ENCODE measurements around the gene CHKA. TPM values are rescaled to one million over a fixed set of nuclear protein-coding genes. Genes with fewer than 3 reads are reported as not detected.

Gene CHKA
- total and polyA plus RNA-seq, 4 donors: 58.5 to 112 (median 77.1) TPM

DNA sequence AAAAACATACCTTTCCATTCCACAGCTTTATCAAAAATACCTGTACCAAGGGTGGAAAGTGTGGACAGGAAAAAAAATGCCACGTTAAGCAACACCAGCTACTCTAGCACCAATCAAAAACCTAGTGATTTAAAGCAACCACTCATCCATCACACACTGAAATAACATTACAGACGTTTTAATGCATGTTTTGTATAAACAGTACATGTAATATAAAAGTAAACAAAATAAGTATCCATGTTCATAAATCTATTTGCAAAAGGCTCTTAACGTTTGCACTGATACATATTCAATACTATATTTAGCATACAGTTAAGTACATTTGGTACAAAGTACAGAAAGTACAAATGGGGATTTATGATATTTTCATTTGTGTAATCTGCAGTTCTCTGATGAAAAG is 38.7 kb downstream of the CHKA start:
- Histone ChIP-seq H3K4me1 (ENCODE audit: control insufficient read depth, insufficient read depth, low read length) (no peaks in the 10 kb centered on the region), H3K4me3 (ENCODE audit: low read depth, low read length) (no peak overlapping the region), H3K27ac (ENCODE audit: low read depth, low read length) (no peak overlapping the region), H3K9me3 (ENCODE audit: control insufficient read depth, insufficient read depth, low read length) (no peaks in the 10 kb centered on the region), H3K27me3 (ENCODE audit: control insufficient read depth, insufficient read depth, low read length) (no peaks in the 10 kb centered on the region), H3K36me3 (ENCODE audit: control insufficient read depth, insufficient read depth, low read length) (peaks cover 16% of the 10 kb centered on the region)
- DNase-seq (ENCODE audit: low read depth in 4 of 6, low spot score in 6 of 6): no peak
- 100% methylated on average over 1 of the region's 3 CpGs for WGBS (ENCODE audit: insufficient coverage)

DNA sequence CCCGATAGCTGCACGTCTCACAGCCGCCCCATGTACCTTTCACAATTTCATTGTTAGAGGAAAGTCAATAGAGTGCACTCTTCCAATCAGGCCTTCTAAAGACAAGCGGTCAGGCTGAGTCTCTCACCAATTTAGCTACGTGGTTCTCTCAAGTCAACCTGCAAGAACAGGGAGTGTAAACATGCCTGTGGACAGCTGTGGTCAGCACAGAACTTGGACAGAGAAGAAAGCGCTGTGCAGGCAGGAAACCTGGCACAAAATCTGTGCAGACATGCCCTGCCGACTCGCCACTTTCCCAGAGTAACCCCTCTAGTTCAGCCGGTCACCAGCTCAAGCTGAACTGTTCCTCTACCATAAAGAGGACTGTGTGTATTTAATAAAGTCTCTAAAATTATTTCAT is 39.5 kb downstream of the CHKA start:
- Histone ChIP-seq H3K4me1 (ENCODE audit: control insufficient read depth, insufficient read depth, low read length) (no peaks in the 10 kb centered on the region), H3K27me3 (ENCODE audit: control insufficient read depth, insufficient read depth, low read length) (no peaks in the 10 kb centered on the region), H3K9me3 (ENCODE audit: control insufficient read depth, insufficient read depth, low read length) (no peaks in the 10 kb centered on the region), H3K27ac (ENCODE audit: low read depth, low read length) (no peak overlapping the region), H3K4me3 (ENCODE audit: low read depth, low read length) (no peak overlapping the region), H3K36me3 (ENCODE audit: control insufficient read depth, insufficient read depth, low read length) (peaks cover 14% of the 10 kb centered on the region)
- 63% methylated on average over 3 of the region's 9 CpGs for WGBS (ENCODE audit: insufficient coverage)
- DNase-seq (ENCODE audit: low read depth in 4 of 6, low spot score in 6 of 6): peak in 1 of 6 donors; percentile 24

DNA sequence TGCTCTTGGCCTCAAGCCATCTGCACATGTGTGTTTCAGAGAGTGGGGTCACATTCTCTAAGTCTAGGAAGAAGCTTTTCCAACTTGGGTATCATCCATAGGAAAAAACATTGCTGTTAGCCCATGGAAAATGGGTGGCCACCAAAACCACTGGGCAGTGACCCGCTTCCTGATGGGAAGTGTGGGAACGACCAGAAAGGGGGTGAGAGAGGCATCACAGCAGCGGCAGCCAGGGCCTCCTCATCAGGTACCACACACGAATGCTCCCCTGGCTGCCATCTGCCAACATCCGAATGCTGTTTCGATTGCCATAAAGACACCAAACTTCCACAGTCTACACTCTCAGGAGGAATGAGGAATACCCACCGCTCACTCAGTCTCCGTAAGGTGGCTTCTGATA is 40.3 kb downstream of the CHKA start:
- WGBS (ENCODE audit: insufficient coverage): 100% methylated on average over 7 of the region's 8 CpGs
- Histone ChIP-seq H3K27me3 (ENCODE audit: control insufficient read depth, insufficient read depth, low read length) (no peaks in the 10 kb centered on the region), H3K4me1 (ENCODE audit: control insufficient read depth, insufficient read depth, low read length) (no peaks in the 10 kb centered on the region), H3K27ac (ENCODE audit: low read depth, low read length) (no peak overlapping the region), H3K4me3 (ENCODE audit: low read depth, low read length) (no peak overlapping the region), H3K9me3 (ENCODE audit: control insufficient read depth, insufficient read depth, low read length) (no peaks in the 10 kb centered on the region), H3K36me3 (ENCODE audit: control insufficient read depth, insufficient read depth, low read length) (peaks cover 13% of the 10 kb centered on the region)
- no peak for DNase-seq (ENCODE audit: low read depth in 4 of 6, low spot score in 6 of 6)

DNA sequence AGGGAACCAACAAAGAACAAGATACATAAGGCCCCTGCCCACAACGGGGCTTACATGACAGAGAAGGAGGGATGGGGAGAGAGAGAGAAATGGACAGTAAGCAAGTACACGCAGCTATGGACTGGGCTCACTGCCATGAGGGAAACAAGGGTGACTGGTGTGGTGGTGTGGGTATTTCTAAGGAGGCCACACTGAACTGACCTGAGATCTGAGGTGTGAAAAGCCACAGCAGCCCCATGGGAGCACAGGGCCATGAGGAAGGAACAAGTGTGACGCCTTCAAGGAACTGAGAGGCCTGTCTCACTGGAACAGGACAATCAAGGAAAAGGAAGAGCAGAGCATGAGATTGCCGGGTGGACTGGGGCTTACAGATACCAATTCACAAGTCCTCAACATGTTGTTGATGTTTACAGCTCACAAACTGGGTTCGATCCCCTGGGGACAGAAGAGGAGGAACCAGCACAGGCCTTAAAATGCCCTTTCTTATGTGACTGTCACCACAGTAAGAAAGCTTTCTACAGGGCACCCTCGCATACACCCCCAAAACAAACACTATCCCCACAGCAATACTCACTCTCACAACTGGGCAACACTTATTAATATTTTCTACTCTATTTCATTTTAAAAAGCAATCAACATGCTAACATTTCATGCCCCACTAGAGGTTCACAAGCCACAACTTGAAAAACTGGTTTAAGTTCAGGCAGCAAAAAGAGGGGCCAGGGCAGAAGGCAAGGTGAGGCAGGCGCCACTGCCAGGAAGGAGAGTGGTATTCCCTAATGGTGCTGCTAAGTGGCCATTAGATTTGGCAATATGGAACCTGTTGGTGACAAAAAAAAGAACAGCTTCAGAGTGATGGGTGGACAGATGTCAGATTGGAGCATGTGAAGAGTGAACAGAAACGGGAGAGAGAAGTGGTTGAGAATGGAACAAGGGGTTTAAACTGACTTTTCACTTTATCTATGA is 43.3 kb downstream of the CHKA start:
- DNase-seq (ENCODE audit: low read depth in 4 of 6, low spot score in 6 of 6): no peak
- peaks cover 20% of the 10 kb centered on the region for H3K36me3 ChIP-seq (ENCODE audit: control insufficient read depth, insufficient read depth, low read length)
- no peak overlapping the region for H3K4me3 ChIP-seq (ENCODE audit: low read depth, low read length)
- H3K9me3 ChIP-seq (ENCODE audit: control insufficient read depth, insufficient read depth, low read length): no peaks in the 10 kb centered on the region
- H3K27ac ChIP-seq (ENCODE audit: low read depth, low read length): no peak overlapping the region
- 77% methylated on average over 7 of the region's 8 CpGs for WGBS (ENCODE audit: insufficient coverage)
- H3K4me1 ChIP-seq (ENCODE audit: control insufficient read depth, insufficient read depth, low read length): no peaks in the 10 kb centered on the region
- no peaks in the 10 kb centered on the region for H3K27me3 ChIP-seq (ENCODE audit: control insufficient read depth, insufficient read depth, low read length)

DNA sequence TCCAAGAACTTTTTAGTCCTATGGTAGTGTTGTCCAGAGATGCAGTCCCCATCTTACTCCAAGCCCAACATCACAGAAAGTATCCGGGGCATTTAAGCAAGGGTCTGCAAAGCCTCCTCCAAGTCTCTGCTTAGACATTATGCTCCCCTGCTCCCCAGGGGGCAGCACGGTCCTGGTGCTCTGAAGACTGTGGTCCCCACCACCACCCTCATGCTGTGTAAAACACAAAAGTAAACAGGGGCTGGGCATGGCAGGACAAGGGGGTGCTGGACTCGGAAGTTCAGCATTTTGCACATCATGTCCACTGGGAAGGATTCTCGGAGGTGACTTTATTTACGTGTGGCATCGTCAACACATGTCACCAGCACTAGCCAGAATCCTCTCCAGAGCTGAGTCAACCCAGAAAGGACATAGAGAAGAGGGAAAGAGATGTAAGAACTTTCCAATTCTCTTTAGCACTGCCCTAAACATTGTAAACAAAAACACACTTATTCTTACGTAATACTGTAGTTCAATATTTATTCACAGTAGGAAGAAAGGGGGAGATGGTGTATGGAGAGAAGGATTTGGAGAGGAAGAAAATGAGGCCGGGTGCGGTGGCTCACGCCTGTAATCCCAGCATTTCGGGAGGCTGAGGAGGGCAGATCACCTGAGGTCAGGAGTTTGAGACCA is 44.7 kb downstream of the CHKA start:
- DNase-seq (ENCODE audit: low read depth in 4 of 6, low spot score in 6 of 6): no peak
- no peak overlapping the region for H3K27ac ChIP-seq (ENCODE audit: low read depth, low read length)
- H3K27me3 ChIP-seq (ENCODE audit: control insufficient read depth, insufficient read depth, low read length): no peaks in the 10 kb centered on the region
- 74% methylated on average over 6 of the region's 11 CpGs for WGBS (ENCODE audit: insufficient coverage)
- H3K9me3 ChIP-seq (ENCODE audit: control insufficient read depth, insufficient read depth, low read length): no peaks in the 10 kb centered on the region
- H3K4me1 ChIP-seq (ENCODE audit: control insufficient read depth, insufficient read depth, low read length): no peaks in the 10 kb centered on the region
- peaks cover 30% of the 10 kb centered on the region for H3K36me3 ChIP-seq (ENCODE audit: control insufficient read depth, insufficient read depth, low read length)
- no peak overlapping the region for H3K4me3 ChIP-seq (ENCODE audit: low read depth, low read length)

DNA sequence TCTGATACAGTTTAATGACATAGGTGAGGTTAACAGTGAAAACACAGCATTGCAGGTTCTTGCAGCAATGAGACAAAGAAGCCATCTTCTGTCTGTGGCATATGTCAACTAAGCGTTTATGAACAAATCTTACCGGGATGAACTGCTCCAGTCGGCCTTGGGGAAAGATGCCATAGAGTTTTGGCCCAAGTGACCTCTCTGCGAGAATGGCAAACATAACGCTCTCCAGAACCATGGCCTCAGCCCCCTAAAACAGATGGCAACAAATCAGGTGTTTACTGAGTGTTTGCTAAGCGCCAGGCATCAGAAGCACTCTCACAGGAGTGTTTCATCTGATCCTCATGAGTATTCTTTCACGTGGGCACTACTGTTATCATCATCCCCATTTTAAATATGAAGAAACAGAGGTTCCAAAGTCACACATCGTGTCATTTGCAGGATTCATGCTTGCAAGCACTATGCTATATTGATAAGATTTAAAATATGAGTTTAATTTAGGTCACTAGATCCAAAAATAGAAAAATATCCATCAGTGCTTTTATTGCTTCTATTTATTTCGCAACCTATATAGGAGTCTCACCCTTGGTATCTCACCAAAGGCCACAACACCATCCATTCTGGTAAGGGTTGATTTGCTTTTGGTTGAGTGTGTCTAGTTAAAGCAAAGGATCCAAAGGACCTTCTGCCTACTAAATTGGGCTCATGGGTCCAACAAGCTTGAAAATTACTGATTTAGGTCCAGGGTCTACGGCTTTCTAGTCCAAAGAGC is 46.4 kb downstream of the CHKA start:
- H3K4me3 ChIP-seq (ENCODE audit: low read depth, low read length): no peak overlapping the region
- H3K9me3 ChIP-seq (ENCODE audit: control insufficient read depth, insufficient read depth, low read length): no peaks in the 10 kb centered on the region
- no peak for DNase-seq (ENCODE audit: low read depth in 4 of 6, low spot score in 6 of 6)
- H3K27me3 ChIP-seq (ENCODE audit: control insufficient read depth, insufficient read depth, low read length): no peaks in the 10 kb centered on the region
- H3K27ac ChIP-seq (ENCODE audit: low read depth, low read length): no peak overlapping the region
- WGBS (ENCODE audit: insufficient coverage): 96% methylated on average over 5 of the region's 10 CpGs
- H3K4me1 ChIP-seq (ENCODE audit: control insufficient read depth, insufficient read depth, low read length): no peaks in the 10 kb centered on the region
- H3K36me3 ChIP-seq (ENCODE audit: control insufficient read depth, insufficient read depth, low read length): peaks cover 28% of the 10 kb centered on the region

DNA sequence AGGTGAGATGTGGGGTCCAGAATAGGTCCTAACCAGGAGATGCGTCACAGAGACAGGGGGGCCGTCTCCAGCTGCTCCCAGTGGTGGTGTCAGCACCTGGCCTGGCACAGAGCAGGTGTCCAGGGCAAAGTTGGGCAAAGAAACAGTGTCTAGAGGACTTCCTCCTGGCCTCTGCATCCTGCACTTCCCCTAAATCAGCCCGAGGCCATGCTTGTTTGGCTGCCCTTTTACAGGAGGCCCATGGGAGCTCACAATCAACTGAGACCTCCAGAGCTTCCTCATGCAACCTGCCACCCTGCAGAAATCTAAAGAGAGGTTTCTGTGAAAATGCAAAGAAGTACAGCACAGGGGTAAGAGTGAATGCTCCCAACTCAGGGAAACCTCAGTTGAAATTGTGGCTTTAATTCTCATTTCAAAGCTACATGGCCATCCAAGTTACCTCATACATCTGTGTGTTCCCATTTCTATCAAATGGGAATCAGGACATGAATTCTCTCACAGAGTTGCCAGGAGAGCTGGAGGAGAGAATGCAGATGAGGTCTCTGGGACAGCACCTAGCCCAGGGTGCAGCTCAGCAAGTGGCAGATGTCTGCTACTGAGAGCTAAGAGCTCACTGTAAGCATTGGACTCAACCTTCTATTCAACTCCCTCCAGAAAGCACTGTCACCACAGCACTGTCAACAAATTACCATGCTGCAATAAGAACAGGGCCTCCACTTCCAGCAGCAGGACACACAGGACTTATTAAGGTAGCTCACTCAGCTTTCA is 49.7 kb downstream of the CHKA start:
- peaks cover 6% of the 10 kb centered on the region for H3K4me1 ChIP-seq (ENCODE audit: control insufficient read depth, insufficient read depth, low read length)
- no peak for DNase-seq (ENCODE audit: low read depth in 4 of 6, low spot score in 6 of 6)
- WGBS (ENCODE audit: insufficient coverage): 83% methylated on average over 1 of the region's 3 CpGs
- H3K4me3 ChIP-seq (ENCODE audit: low read depth, low read length): no peak overlapping the region
- H3K9me3 ChIP-seq (ENCODE audit: control insufficient read depth, insufficient read depth, low read length): no peaks in the 10 kb centered on the region
- H3K27me3 ChIP-seq (ENCODE audit: control insufficient read depth, insufficient read depth, low read length): no peaks in the 10 kb centered on the region
- H3K27ac ChIP-seq (ENCODE audit: low read depth, low read length): no peak overlapping the region
- peaks cover 51% of the 10 kb centered on the region for H3K36me3 ChIP-seq (ENCODE audit: control insufficient read depth, insufficient read depth, low read length)

DNA sequence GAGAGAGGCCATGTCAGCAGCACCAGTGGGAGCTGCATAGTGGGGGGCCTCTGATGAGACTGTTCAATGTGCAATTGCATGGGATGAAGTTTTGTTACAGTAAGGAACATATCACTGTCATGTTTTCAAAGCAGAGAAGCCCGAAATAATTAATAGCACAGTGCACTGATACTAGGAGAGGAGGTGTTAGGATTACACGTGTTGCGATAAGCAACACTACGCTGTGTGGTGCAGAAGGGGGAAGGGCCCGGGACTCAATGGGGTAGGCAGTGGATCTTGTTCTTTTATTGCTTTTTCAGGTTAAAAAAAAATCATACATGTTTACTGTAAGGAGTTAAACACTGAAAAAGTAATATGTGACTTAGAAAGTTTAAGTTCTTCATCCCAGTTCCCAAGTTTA is 53.2 kb downstream of the CHKA start:
- Histone ChIP-seq H3K9me3 (ENCODE audit: control insufficient read depth, insufficient read depth, low read length) (no peaks in the 10 kb centered on the region), H3K4me1 (ENCODE audit: control insufficient read depth, insufficient read depth, low read length) (peaks cover 6% of the 10 kb centered on the region), H3K27ac (ENCODE audit: low read depth, low read length) (no peak overlapping the region), H3K27me3 (ENCODE audit: control insufficient read depth, insufficient read depth, low read length) (no peaks in the 10 kb centered on the region), H3K36me3 (ENCODE audit: control insufficient read depth, insufficient read depth, low read length) (peaks cover 67% of the 10 kb centered on the region), H3K4me3 (ENCODE audit: low read depth, low read length) (no peak overlapping the region)
- 97% methylated on average over 5 of the region's 5 CpGs for WGBS (ENCODE audit: insufficient coverage)
- no peak for DNase-seq (ENCODE audit: low read depth in 4 of 6, low spot score in 6 of 6)

DNA sequence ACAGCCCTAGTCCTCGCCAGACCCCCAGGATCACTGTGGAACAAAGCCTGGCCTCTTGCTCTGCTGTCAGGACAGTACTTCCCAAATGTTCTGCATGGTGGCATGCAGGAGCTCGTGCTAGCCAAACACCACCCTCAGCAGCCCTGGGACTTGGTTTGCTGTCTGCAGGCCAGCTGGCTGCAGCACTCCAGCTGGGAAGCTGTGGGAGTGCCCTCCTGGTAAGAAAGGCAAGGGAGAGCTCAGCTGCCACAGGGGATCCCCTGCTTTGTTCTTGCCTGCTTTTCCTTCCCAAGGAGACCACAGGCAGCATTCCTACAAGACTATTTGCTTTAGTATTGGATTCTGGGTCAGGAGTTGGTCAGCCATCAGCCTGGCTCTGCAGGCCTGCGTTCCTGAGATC is 54.4 kb downstream of the CHKA start:
- Histone ChIP-seq H3K4me1 (ENCODE audit: control insufficient read depth, insufficient read depth, low read length) (peaks cover 6% of the 10 kb centered on the region), H3K27ac (ENCODE audit: low read depth, low read length) (no peak overlapping the region), H3K27me3 (ENCODE audit: control insufficient read depth, insufficient read depth, low read length) (no peaks in the 10 kb centered on the region), H3K9me3 (ENCODE audit: control insufficient read depth, insufficient read depth, low read length) (no peaks in the 10 kb centered on the region), H3K36me3 (ENCODE audit: control insufficient read depth, insufficient read depth, low read length) (peaks cover 71% of the 10 kb centered on the region), H3K4me3 (ENCODE audit: low read depth, low read length) (no peak overlapping the region)
- WGBS (ENCODE audit: insufficient coverage): 67% methylated on average over 3 of the region's 3 CpGs
- DNase-seq (ENCODE audit: low read depth in 4 of 6, low spot score in 6 of 6): no peak

Data from spinal cord (tissue), 10 donors.